ENCODE data around the gene COL27A1. TPM values are rescaled to one million over a fixed set of nuclear protein-coding genes. Genes with fewer than 3 reads are reported as not detected.

The COL27A1 gene
- total RNA-seq, 1 donor from 2014 or later, result 8.9 TPM

GRCh38 chr9:114263853-114264510 lies 108.6 kb downstream of the COL27A1 start:
- H3K4me1 ChIP-seq (ENCODE audit: control insufficient read depth in 3 of 3, insufficient read depth in 3 of 3, low read length in 3 of 3), result peaks cover 0 to 13% (median 12%) of the 10 kb centered on the region in 3 donors
- H3K4me3 ChIP-seq (ENCODE audit: low read length in 3 of 3), result no peak overlapping the region
- H3K9ac ChIP-seq (ENCODE audit: low read depth in 1 of 3, low read length in 3 of 3), result no peak overlapping the region
- no peaks in the 10 kb centered on the region for H3K27me3 ChIP-seq (ENCODE audit: control insufficient read depth in 3 of 3, insufficient read depth in 3 of 3, low read length in 3 of 3)
- no peaks in the 10 kb centered on the region for H3K9me3 ChIP-seq (ENCODE audit: control insufficient read depth in 3 of 3, low read length in 3 of 3)
- H3K27ac ChIP-seq (ENCODE audit: low read depth, low read length), result no peak overlapping the region
- no peaks in the 10 kb centered on the region for H3K36me3 ChIP-seq (ENCODE audit: control insufficient read depth in 3 of 3, insufficient read depth in 3 of 3, low read length in 3 of 3)

- no peaks in the 10 kb centered on the region for H3K36me3 ChIP-seq (ENCODE audit: control insufficient read depth in 3 of 3, insufficient read depth in 3 of 3, low read length in 3 of 3)
- no peak overlapping the region for H3K9ac ChIP-seq (ENCODE audit: low read depth in 1 of 3, low read length in 3 of 3)
- no peaks in the 10 kb centered on the region for H3K9me3 ChIP-seq (ENCODE audit: control insufficient read depth in 3 of 3, low read length in 3 of 3)
- H3K4me1 ChIP-seq (ENCODE audit: control insufficient read depth in 3 of 3, insufficient read depth in 3 of 3, low read length in 3 of 3), result peaks cover 0 to 13% (median 12%) of the 10 kb centered on the region in 3 donors
- H3K4me3 ChIP-seq (ENCODE audit: low read length in 3 of 3), result no peak overlapping the region
- no peaks in the 10 kb centered on the region for H3K27me3 ChIP-seq (ENCODE audit: control insufficient read depth in 3 of 3, insufficient read depth in 3 of 3, low read length in 3 of 3)
- H3K27ac ChIP-seq (ENCODE audit: low read depth, low read length), result no peak overlapping the region
Measured at GRCh38 chr9:114264806-114265550, 109.6 kb downstream of the COL27A1 start.

- Histone ChIP-seq H3K36me3 (ENCODE audit: control insufficient read depth in 3 of 3, insufficient read depth in 3 of 3, low read length in 3 of 3) (no peaks in the 10 kb centered on the region), H3K27me3 (ENCODE audit: control insufficient read depth in 3 of 3, insufficient read depth in 3 of 3, low read length in 3 of 3) (no peaks in the 10 kb centered on the region), H3K4me3 (ENCODE audit: low read length in 3 of 3) (no peak overlapping the region), H3K9me3 (ENCODE audit: control insufficient read depth in 3 of 3, low read length in 3 of 3) (no peaks in the 10 kb centered on the region), H3K27ac (ENCODE audit: low read depth, low read length) (no peak overlapping the region), H3K9ac (ENCODE audit: low read depth in 1 of 3, low read length in 3 of 3) (no peak overlapping the region), H3K4me1 (ENCODE audit: control insufficient read depth in 3 of 3, insufficient read depth in 3 of 3, low read length in 3 of 3) (peaks cover 0 to 9% (median 3%) of the 10 kb centered on the region in 3 donors)
Measured at GRCh38 chr9:114266969-114267368, 111.6 kb downstream of the COL27A1 start.

- Histone ChIP-seq H3K27me3 (ENCODE audit: control insufficient read depth in 3 of 3, insufficient read depth in 3 of 3, low read length in 3 of 3) (no peaks in the 10 kb centered on the region), H3K4me3 (ENCODE audit: low read length in 3 of 3) (no peak overlapping the region), H3K9me3 (ENCODE audit: control insufficient read depth in 3 of 3, low read length in 3 of 3) (no peaks in the 10 kb centered on the region), H3K4me1 (ENCODE audit: control insufficient read depth in 3 of 3, insufficient read depth in 3 of 3, low read length in 3 of 3) (peaks cover 4 to 24% (median 7%) of the 10 kb centered on the region in 3 donors), H3K9ac (ENCODE audit: low read depth in 1 of 3, low read length in 3 of 3) (no peak overlapping the region), H3K27ac (ENCODE audit: low read depth, low read length) (no peak overlapping the region), H3K36me3 (ENCODE audit: control insufficient read depth in 3 of 3, insufficient read depth in 3 of 3, low read length in 3 of 3) (no peaks in the 10 kb centered on the region)
Measured at GRCh38 chr9:114269023-114269422, 113.7 kb downstream of the COL27A1 start.

GRCh38 chr9:114270120-114270975 lies 115.0 kb downstream of the COL27A1 start:
- no peaks in the 10 kb centered on the region for H3K36me3 ChIP-seq (ENCODE audit: control insufficient read depth in 3 of 3, insufficient read depth in 3 of 3, low read length in 3 of 3)
- H3K4me3 ChIP-seq (ENCODE audit: low read length in 3 of 3), result no peak overlapping the region
- H3K27me3 ChIP-seq (ENCODE audit: control insufficient read depth in 3 of 3, insufficient read depth in 3 of 3, low read length in 3 of 3), result no peaks in the 10 kb centered on the region
- H3K9ac ChIP-seq (ENCODE audit: low read depth in 1 of 3, low read length in 3 of 3), result no peak overlapping the region
- H3K27ac ChIP-seq (ENCODE audit: low read depth, low read length), result no peak overlapping the region
- no peaks in the 10 kb centered on the region for H3K9me3 ChIP-seq (ENCODE audit: control insufficient read depth in 3 of 3, low read length in 3 of 3)
- peaks cover 4 to 24% (median 7%) of the 10 kb centered on the region in 3 donors for H3K4me1 ChIP-seq (ENCODE audit: control insufficient read depth in 3 of 3, insufficient read depth in 3 of 3, low read length in 3 of 3)

GRCh38 chr9:114271556-114272510 lies 116.5 kb downstream of the COL27A1 start:
- Histone ChIP-seq H3K27me3 (ENCODE audit: control insufficient read depth in 3 of 3, insufficient read depth in 3 of 3, low read length in 3 of 3) (no peaks in the 10 kb centered on the region), H3K4me1 (ENCODE audit: control insufficient read depth in 3 of 3, insufficient read depth in 3 of 3, low read length in 3 of 3) (peaks cover 4 to 26% (median 10%) of the 10 kb centered on the region in 3 donors), H3K9me3 (ENCODE audit: control insufficient read depth in 3 of 3, low read length in 3 of 3) (no peaks in the 10 kb centered on the region), H3K9ac (ENCODE audit: low read depth in 1 of 3, low read length in 3 of 3) (no peak overlapping the region), H3K36me3 (ENCODE audit: control insufficient read depth in 3 of 3, insufficient read depth in 3 of 3, low read length in 3 of 3) (no peaks in the 10 kb centered on the region), H3K4me3 (ENCODE audit: low read length in 3 of 3) (no peak overlapping the region), H3K27ac (ENCODE audit: low read depth, low read length) (no peak overlapping the region)

GRCh38 chr9:114272739-114273431 lies 117.5 kb downstream of the COL27A1 start:
- no peak overlapping the region for H3K27ac ChIP-seq (ENCODE audit: low read depth, low read length)
- peaks cover 14 to 37% (median 20%) of the 10 kb centered on the region in 3 donors for H3K4me1 ChIP-seq (ENCODE audit: control insufficient read depth in 3 of 3, insufficient read depth in 3 of 3, low read length in 3 of 3)
- no peaks in the 10 kb centered on the region for H3K9me3 ChIP-seq (ENCODE audit: control insufficient read depth in 3 of 3, low read length in 3 of 3)
- no peaks in the 10 kb centered on the region for H3K27me3 ChIP-seq (ENCODE audit: control insufficient read depth in 3 of 3, insufficient read depth in 3 of 3, low read length in 3 of 3)
- H3K9ac ChIP-seq (ENCODE audit: low read depth in 1 of 3, low read length in 3 of 3), result no peak overlapping the region
- no peaks in the 10 kb centered on the region for H3K36me3 ChIP-seq (ENCODE audit: control insufficient read depth in 3 of 3, insufficient read depth in 3 of 3, low read length in 3 of 3)
- no peak overlapping the region for H3K4me3 ChIP-seq (ENCODE audit: low read length in 3 of 3)

- no peak overlapping the region for H3K4me3 ChIP-seq (ENCODE audit: low read length in 3 of 3)
- no peaks in the 10 kb centered on the region for H3K36me3 ChIP-seq (ENCODE audit: control insufficient read depth in 3 of 3, insufficient read depth in 3 of 3, low read length in 3 of 3)
- peaks cover 14 to 37% (median 20%) of the 10 kb centered on the region in 3 donors for H3K4me1 ChIP-seq (ENCODE audit: control insufficient read depth in 3 of 3, insufficient read depth in 3 of 3, low read length in 3 of 3)
- no peak overlapping the region for H3K9ac ChIP-seq (ENCODE audit: low read depth in 1 of 3, low read length in 3 of 3)
- no peak overlapping the region for H3K27ac ChIP-seq (ENCODE audit: low read depth, low read length)
- no peaks in the 10 kb centered on the region for H3K9me3 ChIP-seq (ENCODE audit: control insufficient read depth in 3 of 3, low read length in 3 of 3)
- H3K27me3 ChIP-seq (ENCODE audit: control insufficient read depth in 3 of 3, insufficient read depth in 3 of 3, low read length in 3 of 3), result no peaks in the 10 kb centered on the region
Measured at GRCh38 chr9:114273461-114273881, 118.1 kb downstream of the COL27A1 start.

GRCh38 chr9:114274217-114274616 lies 118.9 kb downstream of the COL27A1 start:
- Histone ChIP-seq H3K9me3 (ENCODE audit: control insufficient read depth in 3 of 3, low read length in 3 of 3) (no peaks in the 10 kb centered on the region), H3K4me1 (ENCODE audit: control insufficient read depth in 3 of 3, insufficient read depth in 3 of 3, low read length in 3 of 3) (peaks cover 16 to 37% (median 20%) of the 10 kb centered on the region in 3 donors)

More at GRCh38 chr9:114274217-114274616, 118.9 kb downstream of the COL27A1 start:
- Histone ChIP-seq H3K27me3 (ENCODE audit: control insufficient read depth in 3 of 3, insufficient read depth in 3 of 3, low read length in 3 of 3) (no peaks in the 10 kb centered on the region), H3K36me3 (ENCODE audit: control insufficient read depth in 3 of 3, insufficient read depth in 3 of 3, low read length in 3 of 3) (no peaks in the 10 kb centered on the region), H3K4me3 (ENCODE audit: low read length in 3 of 3) (no peak overlapping the region), H3K9ac (ENCODE audit: low read depth in 1 of 3, low read length in 3 of 3) (no peak overlapping the region), H3K27ac (ENCODE audit: low read depth, low read length) (no peak overlapping the region)

All from skeletal muscle tissue (tissue), 4 donors.